Measurements from ENCODE around the gene ACBD6.
"Not testable (repeated sequence)": the region's sequence is repeated elsewhere in the genome, so short reads cannot be mapped to it uniquely, and the experiment has no call there.

Gene ACBD6

DNA sequence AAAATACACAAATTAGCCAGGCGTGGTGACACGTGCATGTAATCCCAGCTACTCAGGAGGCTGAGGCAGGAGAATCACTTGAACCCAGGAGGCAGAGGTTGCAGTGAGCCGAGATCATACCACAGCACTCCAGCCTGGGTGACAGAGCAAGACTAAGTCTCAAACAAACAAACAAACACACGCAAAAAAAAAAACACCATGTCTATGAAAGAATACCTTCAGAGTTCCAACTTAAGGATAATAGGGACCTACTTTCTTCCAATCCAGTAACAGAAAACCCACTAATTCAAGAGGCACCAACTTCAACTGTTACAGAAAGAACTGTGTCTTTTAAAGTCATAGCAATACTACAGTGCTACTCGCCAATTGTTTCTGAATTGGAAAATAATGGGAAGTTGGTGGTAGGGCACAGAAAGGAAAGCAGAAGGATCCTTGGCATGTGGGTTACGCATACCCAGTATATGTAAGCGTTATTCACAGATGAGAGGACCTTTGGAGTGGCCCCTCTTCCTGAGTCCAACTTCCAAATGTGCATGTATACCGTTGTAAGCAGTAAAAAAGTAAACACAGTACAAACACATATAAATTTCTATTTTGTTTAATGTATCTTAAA, 87.0 kb downstream of the ACBD6 start:
- DNase-seq = no peak

DNA sequence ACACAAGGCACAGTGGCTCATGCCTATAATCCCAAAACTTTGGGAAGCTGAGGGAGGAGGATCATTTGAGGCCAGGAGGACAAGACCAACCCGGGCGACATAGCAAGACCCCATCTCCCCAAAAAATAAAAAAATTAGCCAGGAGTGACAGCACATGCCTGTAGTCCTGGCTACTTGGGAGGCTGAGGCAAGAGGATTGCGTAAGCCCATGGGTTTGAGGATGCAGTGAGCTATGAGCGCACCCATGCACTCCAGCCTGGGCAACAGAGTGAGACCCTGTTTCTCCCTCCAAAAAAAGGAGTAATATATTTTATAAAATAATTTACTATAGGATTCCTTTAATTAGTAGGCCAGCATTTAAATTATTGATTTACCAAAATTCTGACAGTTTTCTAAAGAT, 89.8 kb downstream of the ACBD6 start:
- DNase-seq = no peak

DNA sequence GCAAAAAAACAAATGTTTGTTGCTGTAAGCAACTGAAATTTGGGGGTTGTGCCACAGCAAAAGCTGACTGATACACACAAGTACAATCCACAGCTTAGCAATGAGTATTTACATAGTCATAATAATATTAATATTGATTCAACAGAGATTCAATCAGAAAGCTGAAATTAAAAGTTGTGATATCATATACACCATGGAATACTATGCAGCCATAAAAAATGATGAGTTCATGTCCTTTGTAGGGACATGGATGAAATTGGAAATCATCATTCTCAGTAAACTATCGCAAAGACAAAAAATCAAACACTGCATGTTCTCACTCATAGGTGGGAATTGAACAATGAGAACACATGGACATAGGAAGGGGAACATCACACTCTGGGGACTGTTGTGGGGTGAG, 94.2 kb downstream of the ACBD6 start:
- DNase-seq = not testable (repeated sequence)

DNA sequence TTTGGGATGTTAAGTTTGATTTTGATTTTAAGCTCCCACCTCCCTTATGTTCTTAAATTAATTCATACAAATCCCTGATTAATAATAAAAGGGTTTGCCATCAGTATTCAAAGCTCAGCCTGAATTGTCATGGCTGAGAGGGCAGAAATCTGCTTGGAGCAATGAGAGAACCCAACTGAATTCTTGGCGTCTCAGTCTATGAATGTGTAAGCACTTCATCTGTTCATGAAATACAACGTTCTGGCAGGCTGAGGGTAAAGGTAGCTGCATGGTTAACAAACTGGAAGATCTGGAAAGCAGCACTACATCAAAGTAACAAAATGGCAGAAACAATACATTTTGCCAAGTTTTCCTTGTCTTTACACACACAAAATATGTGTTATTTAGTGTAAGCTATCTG, 95.3 kb downstream of the ACBD6 start:
- no peak for DNase-seq

DNA sequence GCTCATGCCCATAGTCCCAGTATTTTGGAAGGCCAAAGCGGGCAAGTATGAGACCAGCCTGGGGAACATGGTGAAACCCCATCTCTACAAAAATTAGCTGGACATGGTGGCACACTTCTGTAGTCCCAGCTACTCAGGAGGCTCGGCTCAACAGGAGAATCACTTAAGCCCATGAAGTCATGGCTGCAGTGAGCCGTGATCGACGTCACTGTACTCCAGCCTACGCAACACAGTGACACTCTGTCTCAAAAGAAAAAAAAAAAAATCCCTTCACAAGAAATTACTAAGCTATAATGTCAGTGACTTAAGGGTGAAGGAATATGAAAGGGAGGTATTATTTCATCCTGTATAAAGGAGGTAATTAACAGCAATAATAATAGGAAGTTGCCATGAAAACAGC, 99.8 kb downstream of the ACBD6 start:
- DNase-seq = no peak

DNA sequence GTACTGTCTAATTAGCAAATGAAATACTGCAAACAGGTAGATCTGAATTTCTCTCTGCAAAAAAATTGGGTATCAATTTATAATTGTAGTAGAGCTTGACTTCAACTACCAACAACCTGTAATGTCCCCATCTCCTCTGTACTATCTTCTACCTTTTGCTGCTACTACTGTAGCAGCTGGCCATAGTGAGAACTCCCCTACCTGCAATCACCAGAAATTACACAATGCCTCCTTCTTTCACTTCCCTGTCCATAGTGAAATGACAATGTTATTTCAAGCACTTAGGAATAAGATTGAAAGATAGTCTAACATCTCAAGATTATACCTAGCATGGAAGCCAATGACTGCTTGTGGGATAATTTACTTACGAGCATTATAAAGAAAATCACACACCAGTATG, 100.4 kb downstream of the ACBD6 start:
- no peak for DNase-seq

DNA sequence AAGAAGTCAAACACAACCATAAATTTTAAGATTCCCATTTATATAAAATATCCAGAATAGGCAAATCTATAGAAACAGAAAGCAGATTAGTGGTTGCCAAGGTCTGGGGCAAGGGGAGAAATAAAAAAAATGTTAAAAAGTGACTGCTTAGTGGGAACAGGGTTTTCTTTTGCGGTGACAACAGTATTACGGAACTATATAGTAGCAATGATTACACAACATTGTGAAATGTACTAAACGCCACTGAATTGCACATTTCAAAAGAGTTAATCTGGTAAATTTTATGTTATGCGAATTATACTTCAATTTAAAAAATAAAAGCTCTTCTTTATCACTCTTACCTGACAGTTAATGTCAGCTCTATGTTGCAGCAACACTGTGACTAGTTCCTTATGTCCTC, 105.2 kb downstream of the ACBD6 start:
- no peak for DNase-seq

DNA sequence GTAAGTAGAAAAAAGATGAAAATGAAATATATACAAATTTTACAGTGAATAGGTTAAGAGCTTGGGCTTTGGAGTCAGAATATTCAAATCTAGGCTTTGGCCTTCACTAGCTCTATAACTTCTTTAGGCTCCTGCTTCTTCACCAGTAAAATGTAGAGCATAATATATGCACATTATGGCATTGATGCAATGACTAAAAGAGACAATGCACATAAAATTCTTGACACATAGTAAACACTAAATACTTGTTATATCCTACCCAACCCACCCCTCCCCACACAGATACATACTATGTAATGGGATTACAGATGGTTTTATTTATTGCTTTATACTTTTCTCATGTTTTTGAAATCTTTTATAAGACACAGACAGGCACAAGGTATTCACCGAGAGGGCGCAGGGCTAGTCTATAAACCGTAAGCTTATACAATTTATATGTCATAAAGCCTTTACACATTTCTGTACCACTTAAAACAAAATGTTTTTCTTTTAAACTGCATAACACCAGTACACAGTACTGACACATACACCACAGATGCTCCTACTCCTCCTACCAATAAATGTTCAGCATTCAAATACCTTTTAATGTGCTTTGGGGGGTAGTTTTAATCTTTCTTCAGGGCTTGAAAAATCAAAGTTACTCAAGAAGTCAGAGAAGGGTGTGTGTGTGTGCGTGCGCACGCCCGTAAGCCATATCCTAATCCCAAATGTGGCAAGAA, 109.8 kb downstream of the ACBD6 start:
- no peak for DNase-seq

DNA sequence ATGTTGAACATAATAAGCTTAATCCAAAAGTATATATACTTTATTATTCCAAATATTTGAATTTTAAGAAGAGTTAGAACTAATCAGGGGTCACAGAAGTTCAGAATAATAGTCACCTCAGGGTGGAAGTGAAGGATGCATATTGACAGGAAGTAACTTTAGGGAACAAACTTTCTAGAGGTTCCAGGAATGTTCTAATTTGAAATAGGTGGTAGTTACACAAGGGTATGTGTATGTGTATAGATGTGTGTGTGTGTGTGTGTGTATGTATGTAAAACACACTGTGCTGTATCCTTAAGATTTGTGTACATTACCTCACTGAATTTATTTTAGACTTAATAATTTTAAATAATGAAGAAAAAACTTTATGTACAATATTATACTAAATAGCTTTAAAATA, 110.4 kb downstream of the ACBD6 start:
- no peak for DNase-seq

DNA sequence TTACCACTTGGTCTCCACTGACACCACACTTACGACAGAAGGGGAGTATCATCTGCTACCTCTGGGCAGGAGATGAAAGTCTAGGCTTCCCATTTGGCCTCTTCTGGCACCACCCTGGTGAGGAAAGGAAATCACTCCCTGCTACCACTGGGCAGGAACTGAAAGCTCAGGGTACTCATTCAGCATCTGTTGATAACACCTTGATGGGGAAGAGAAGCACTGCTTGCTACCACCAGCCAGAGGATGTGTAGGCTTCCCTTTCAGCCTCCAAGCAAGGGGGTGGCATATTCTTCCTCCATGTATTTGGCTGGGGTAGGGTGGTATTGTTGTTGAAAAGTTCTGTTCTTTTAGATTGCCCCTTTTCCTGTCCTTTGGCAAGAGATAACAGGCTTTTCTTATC, 115.0 kb downstream of the ACBD6 start:
- no peak for DNase-seq

DNA sequence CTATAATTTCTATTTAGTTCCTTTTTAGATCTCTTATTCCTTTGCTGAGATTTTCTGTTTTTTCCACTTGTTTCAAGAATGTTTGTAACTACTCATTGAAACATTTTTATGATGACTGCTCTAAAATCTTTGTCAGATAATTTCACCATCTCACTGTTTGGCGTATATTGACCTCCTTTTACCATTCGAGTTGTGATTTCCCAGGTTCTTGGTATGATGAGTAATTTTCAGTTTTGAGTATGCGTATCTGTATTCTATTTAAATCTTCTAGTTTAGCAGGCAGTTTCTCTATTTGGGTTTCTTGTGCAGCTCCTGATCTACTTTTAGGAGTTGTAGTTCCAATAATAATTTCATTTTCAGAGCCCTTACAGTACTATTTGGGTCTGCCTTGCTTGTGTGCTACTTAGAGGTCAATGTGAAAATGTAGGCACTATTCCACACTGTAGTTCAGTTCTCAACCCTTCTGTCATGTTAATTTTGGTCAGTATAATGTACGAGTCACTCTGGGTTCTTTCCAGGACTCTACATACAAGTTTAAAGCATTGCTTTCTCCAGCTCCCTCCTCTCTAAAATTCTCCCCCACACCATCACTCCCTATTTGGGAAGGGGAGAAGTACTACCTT, 115.5 kb downstream of the ACBD6 start:
- DNase-seq = no peak

DNA sequence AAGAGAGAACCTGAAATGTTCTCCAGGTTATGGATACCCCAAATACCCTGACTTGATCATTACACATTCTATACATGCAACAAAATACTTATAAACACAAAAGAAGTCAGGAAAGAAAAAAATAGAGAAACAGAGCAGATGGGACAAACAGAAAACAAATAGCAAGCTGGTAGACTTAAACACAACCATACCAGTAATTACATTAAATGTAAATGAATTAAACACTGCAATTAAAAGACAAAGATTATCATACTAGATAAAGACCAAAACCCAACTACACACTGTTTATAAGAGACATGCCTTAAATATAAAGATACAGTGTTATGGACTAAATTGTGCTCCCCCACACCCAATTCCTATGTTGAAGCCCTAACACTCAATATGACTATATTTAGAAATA, 117.2 kb downstream of the ACBD6 start:
- DNase-seq = no peak

DNA sequence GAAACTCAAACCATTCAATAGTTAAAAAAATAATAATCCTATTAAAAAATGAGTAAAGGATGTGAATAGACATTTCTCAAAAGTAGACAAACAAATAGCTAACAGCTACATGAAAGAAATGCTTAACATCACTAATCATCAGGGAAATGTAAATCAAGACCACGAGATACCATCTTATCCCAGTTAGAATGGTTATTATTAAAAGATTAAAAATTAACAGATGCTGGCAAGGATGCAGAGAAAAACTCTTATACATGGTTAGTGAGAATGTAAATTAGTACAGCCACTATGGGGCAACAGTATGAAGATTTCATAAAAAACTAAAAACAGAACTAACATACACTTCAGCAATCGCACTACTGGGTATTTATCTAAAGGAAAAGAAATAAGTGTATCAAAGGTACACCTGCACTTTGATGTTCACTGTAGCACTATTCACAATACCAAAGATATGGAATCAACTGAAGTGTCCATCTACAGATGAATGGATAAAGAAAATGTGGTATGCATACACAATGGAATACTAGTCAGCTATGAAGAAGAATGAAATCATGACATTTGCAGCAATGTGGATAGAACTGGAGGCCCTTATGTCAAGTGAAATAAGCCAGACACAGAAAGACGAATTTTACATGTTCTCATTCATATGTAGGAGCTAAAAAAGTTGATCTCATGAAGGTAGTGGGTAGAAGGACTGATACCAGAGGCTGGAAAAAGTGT, 117.9 kb downstream of the ACBD6 start:
- DNase-seq = no peak

DNA sequence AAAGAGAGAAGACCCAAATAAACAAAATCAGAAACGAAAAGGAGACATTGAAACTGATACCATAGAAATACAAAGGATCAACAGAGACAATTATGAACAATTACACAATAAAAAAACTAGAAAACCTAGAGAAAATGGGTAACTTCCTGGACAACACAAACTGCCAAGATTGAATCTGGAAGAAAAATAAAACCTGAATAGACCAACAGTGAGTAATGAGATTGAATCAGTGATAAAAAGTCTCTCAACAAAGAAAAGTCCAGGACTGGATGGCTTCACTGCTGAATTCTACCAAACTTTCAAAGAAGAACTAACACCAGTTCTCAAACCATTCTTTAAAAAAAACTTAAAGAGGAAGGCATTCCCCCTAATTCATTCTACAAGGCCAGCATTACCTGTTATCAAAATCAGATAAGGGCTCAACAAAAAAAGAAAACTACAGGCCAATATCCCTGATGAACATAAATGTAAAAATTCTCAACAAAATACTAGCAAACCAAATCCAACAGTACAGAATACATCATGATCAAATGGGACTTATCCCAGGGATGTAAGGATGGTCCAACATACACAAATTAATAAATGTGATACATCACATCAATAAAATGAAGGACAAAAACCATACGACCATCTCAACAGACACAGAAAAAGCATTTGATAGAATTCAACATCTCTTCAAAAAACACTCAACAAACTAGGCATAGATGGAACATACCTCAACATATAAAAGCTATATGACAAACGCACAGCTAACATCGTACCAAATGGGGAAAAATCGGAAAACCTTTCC, 119.9 kb downstream of the ACBD6 start:
- no peak for DNase-seq

DNA sequence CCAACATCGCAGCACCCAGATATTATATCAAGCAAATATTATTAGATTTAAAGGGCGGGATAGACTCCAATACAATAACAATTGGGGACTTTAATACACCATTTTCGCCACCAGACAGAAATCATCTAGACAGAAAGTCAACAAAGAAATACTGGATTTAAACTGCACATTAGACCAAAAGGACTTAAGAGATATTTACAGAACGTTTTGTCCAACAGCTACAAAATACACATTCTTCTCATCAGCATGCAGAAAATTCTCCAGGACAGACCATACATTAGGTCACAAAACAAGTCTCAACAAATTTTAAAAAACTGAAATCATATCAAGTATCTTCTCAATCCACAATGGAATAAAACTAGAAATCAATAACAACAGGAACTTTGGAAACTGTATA, 121.2 kb downstream of the ACBD6 start:
- no peak for DNase-seq

DNA sequence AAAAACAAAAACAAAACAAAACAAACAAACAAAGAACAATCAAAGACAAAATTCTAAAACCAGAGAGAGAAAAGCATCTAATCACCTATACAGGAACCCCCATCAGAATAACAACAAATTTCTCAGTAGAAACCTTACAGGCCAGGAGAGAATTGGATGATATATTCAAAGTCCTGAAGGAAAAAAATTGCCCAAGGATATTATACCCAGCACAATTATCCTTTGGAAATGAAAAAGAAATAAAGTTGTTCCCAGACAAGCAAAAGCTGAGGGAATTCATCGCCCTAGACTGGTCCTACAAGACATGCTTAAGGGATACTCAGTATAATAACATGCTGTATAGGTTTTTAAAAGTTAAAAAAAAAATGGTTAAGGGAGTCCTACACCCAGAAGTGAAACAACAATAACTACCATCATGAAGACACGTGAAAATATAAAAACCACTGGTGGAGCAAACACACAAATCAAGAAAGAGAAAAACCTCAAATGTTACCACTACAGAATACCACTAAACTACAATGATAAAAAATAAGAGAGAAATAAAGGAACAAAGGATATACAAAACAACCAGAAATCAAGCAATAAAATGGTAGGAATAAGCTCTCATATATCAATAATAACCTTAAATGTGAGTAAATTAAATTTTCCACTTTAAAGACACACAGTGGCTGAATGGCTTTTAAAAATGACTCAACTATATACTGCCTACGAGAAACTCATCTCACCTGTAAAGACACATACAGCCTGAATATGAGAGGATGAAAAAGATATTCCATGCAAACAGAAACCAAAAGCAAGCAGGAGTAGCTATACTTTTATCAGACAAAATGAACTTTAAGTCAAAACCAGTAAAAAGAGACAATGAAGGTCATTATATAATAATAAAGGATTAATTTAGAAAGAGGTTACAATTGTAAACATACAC, 121.9 kb downstream of the ACBD6 start:
- DNase-seq = no peak

DNA sequence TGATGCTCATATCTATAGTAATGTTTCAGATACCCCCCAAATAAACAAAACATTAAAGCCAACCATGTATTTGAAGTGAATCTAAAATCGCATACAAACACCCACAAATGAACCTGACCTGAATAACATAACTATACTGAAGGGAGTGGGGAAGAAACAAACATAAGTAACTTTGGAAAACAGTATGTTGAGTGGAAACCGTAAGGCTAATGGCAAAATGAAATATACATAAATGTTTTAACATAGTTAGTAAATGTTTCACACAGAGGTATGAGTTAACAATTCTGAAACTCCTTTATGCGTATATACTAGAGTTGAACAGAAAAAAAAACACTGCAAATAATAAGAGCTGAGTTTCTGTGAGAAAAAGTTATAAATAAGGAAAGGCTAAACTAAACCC, 125.6 kb downstream of the ACBD6 start:
- no peak for DNase-seq

DNA sequence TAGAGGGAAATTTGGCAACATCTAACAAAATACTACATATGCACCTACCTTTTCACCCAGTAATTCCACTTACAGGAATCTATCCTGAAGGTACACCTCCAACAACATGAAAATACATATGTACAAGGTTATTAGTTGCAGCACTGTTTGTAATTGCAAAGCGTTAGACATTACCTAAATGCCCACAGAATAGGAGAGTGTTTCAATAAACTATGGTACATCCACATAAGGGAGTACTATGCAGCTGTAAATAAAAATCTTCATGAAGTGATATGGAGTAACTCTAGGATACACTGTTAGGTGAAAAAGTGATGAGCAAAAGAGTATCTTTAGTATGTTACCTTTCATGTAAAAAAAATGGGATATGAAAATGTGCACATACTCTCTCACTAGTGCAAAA, 126.1 kb downstream of the ACBD6 start:
- no peak for DNase-seq

DNA sequence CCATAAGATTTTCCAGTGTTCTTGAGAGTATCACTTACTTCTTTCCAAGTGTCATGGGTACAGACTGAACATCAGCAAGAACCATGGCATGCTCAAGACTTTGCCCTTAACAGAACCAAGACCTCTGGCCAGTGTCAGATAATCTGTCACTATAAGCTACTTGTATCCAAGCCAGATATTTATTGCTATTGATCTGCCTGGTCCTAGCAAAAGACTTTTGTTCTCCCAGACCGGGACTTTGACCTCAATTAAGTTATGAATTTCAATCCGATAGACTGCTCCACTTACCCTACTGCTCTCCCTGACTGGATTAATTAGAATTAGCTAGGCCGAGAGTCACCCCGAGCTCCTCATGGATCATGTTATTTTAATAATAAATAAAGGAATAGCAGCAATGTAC, 129.6 kb downstream of the ACBD6 start:
- no peak for DNase-seq

DNA sequence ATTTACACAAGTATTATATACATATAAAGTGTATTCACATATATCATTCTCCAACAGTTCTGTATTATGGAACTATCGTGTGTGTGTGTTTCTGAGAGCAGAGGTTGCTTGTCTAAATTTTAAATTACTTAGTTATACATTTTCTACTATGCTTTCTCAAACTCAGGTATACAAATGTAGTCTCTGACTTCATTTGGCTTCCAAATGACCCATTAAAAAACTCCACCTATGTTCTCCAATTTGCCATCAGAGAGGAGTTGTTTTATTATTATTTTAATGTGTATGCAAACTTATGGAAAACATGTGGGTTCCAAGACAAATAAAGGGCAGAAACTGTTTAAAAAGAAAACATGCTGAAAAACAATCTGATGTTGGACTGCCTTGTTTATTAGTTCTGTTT, 131.8 kb downstream of the ACBD6 start:
- DNase-seq = no peak

DNA sequence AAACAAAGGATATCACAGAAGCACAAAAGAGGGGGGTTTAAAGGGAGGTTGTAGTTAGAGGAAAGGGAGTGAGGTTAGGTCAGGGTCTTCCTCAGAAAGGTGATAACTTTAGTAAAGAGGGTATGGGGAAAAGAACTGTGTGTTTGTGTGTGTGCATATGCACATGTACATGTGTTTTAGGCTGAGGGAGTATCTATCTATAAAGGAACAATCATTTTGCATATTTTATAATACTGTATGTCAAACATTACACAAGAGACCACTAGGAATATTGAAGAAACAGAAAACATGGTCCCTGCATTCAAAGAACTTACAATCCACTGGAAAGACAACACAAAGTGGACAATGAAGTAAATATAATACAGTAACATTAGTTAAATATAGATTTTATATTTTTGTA, 132.2 kb downstream of the ACBD6 start:
- DNase-seq = no peak

DNA sequence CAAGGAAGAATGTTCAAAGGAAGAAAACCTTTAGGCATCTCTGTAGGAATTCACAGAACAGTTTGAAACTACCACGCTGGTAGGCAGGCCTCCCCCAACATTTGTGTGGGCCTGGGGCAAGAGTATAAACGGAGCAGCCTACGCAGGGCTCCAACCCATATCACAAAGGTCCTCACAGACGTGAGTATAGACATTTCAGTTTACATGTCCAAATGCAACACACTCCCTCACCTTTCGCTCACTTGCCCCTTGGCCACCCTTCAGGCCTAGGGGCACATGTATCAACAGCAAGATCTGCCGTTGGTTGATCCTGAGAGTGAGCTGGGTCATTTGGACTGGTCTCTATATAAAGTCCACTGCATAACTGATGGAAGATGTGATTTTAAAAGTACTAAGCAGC, 133.3 kb downstream of the ACBD6 start:
- DNase-seq = no peak

Data from NCI-H2227 treated with DMSO at 0.1 percent for 48 hours (cell line).